GOT3 (cell line): ENCODE data around the gene PTPN7.
"Not testable (repeated sequence)": the region's sequence is repeated elsewhere in the genome, so short reads cannot be mapped to it uniquely, and the experiment has no call there.

ENCODE experiments used
- DNase-seq: peaks from one replicate; lab custom pipeline; 2025; ENCODE audit warnings: mixed read lengths; lab: John Stamatoyannopoulos, UW

Gene PTPN7

DNA sequence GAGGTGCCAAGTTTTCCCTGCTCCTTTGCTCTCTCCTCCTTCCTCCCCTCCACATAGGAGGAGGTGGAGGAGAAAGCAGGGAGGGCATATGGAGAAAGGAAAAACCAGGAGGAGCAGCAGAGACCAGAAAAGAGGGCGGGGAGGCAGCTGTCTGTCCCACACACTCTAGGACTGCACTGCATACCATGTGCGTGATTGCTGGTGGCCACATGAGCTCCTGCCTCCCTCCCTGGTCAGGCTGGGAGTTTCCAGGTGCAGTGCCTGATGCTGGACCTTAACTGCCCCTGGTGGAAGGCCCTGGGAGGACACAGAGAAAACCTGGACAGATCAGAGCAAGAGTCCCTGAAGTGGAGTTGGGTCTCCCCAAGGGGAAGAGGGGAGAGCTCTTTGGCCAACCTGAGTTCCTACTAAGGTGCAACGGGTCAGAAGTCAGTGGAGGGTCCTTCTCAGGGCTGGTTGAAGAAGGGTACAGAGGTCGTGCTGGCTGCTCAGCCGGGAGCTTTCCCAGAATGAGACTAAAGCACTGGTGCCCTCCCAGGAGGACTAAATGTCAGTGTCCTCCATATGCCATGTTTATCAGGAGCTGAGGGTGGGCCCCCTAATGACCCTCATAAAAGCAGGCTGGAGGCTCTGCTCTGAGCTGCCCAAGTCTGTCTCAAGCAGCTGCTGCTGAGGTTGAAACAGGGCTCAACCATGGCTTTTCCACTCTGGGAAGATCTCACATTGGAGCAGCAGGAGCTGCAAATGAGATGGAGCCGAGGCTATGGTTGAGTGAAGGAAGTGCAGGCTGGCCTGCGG is 29.7 kb upstream of the PTPN7 start:
- no peak for DNase-seq

DNA sequence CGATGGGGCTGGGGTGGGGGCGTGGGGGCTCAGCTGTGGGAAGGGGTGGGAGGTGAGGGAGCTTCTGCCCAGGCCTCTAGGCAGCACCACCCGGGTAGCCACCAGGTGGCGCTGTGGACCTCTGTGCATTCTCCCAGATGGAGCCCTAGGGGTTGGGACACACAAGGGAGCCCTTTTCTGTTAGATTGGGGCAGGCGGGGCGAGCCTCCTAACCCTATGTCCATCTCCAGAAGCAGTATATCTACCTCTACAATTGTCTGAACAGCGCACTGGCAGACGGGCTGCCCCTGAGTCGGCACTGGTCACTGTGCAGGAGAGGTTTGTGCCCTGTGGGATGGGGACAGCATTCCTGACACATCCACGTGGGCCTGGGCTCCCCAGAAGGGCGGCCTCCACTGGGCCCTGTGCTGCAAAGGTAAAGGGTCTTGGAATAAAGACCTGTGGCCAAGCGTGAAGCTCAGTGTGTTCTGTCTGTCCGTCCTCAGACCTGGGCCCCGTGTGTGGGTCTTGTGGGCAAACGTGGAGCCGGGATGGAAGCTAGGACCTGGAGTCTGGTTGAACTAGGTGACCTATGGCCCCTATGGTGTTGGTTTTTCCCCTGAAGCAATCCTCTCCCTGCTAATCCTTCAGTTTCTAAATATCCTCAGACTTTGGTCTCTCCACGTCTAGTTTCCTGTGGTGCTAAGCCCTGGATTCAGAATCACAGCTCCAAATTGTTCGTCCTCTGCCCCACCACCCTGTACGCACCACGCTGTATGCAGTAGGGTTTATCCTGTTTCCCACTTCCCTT is 28.8 kb upstream of the PTPN7 start:
- peak; percentile 25 for DNase-seq

DNA sequence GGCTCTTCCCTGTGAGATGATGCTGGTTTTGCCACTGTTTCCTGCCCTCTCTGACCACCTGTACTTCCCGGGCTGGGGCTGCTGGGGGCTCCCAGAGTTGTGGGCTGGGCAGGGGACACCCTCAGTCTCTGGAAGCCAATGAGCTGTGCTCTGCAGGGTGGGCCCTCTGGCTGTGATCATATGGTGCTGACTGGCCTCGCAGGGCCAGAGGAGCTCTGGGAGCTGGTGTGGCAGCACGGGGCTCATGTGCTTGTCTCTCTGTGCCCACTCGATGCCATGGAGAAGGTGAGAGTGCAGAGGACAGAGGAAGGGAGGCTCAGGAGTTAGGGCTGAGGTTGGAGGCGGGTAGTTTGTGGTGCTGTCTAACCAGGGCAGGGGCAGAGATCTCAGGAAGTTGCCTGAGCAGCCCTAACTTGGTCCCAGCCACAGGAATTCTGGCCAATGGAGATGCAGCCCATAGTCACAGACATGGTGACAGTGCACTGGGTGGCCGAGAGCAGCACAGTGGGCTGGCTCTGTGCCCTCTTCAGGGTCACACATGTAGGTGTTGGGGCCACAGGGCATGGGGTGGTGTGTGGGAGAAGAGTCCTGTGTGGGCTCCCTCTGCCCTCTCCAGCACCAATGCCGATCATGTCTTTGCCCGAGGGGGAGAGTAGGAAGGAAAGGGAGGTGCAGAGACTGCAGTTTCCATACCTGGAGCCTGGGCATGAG is 27.4 kb upstream of the PTPN7 start:
- no peak for DNase-seq

DNA sequence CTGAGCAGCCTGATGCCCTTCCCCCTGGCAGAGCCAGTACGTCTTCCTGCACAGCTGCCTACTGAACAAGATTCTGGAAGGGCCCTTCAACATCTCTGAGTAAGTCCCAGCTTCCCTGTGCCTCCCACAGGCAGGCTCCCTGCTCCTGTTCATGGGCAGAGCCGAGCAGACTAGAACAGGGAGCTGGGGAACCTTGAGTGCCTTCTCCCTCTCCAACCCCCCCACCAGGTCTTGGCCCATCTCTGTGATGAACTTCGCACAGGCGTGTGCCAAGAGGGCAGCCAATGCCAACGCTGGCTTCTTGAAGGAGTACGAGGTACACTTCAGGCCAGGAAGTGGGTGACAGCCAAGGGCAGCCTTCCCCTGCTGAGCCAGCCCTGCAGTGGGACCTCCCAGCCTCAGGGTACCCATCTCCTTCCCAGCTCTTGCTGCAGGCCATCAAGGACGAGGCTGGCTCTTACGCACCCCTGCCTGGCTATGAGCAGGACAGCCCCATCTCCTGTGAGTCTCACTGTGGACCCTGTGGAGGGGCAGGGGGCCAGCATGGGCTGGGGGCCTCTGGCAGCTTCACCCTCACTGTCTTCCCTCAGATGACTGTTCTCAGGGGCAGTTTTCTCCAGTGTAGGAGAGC is 26.8 kb upstream of the PTPN7 start:
- DNase-seq, result no peak

DNA sequence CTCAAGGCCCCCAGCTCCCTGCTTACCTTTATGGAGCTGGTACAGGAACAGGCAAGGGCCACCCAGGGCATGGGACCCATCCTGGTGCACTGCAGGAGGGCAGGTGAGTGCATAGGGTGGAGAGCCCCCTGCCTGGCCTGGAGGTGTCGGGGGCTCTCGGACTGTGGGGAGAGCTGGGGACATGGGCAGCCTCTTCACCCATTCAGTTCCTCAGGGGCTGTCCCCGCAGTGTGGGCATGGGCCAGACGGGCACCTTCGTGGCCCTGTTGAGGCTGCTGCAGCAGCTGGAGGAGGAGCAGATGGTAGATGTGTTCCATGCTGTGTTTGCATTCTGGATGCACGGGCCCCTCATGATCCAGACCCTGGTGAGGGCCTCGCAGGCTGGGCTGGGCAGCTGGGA is 25.9 kb upstream of the PTPN7 start:
- DNase-seq, result no peak

DNA sequence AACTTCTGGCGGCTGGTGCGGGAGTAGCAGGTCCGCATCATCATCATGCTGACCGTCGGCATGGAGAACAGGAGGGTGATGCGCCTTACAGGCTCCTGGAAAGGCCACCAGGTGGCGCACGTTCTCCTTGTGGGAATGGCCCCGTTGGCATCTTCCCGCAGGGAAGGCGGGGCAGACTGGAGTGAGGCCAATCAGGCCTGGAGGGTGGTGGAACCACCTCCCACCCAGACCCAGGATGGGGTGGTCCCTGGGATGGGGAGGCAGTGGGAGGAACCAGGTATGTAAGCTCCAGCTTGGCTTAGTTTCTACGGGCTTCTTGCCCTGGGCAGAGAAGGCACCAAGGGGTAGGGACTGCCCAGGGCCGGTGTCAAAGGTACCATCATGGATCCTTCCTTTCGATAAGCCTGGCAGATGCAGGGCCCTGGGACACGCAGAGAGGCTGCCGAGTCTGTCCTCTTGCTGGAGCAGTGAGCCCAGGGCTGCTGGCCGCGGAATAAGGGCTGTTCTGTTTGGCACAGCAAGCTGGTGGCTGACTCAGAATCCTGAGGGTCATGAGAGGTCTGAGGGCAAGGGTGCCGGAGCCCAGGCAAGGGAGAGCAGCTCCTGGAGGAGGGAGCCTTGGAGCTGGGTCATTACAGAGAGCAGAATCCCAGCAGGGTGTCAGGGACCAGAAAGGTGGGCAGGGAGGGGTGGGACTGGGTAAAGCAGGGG is 24.5 kb upstream of the PTPN7 start:
- peak; percentile 64 for DNase-seq

DNA sequence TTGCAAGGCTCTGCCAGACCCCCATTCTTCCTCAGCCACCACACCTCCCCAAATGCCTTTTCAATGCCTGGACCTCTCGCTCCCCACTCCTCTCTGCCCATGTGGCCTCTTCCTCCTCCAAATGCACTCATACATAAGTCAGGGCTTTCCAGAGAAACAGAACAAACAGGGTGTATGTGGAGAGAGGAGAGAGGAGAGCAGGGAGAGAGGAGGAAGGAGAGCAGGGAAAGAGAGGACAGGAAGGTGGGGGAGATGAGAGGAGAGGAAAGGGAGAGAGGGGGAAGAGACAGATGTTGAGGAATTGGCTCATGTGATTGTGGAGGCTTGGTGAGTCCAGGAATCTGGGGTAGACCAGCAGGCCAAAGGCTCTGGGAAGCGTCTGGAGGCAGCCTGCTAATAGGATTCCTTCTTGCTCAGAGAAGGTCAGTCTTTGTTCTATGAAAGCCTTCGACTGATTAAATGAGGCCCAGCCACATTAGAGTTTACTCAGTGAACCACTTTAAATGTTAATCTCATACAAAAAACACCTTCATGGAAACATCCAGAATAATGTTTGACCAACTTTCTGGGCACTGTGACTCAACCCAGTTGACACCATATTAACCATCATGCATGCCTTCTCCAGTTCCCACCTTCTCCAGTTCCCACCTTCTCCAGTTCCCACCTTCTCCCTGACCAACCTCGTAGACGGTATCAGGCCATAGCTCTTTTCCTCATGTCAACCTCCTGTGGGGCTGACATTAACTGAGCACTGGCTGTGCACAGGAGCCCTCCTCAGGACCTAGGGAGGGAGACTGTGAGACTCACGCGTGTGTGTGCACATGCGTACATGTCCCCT is 21.9 kb upstream of the PTPN7 start:
- no peak for DNase-seq

DNA sequence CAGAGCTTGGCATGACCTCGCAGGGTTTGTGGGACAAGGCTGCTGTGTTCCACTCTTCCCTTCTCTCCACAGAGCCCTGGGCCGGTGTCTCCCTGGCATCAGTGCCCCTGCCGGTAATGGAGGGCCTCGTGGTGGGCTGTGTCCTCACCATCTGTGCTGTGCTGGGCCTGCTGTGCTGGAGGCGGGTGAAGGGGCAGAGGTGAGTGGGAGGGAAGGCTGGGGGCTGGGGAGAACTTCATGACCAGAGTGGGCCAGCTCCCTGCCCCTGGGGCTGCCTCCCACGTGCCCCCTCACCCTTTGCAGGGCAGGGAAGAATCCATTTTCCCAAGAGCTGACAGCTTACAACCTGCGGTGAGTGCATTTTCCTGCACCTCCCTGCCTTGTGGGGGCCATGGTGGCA is 21.2 kb upstream of the PTPN7 start:
- DNase-seq, result no peak

DNA sequence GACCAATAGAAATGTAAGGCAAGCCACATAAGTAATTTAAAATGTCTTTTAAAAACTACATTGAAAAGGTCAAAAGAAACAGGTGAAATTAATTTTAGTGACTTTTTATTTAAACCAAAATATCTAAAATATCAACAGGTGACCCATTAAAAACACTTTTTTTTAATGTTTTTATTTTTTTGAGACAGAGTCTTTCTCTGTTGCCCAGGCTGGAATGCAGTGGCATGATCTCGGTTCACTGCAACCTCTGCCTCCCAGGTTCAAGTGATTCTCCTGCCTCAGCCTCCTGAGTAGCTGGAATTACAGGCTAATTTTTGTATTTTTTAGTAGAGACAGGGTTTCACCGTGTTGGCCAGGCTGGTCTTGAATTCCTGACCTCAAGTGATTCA is 20.3 kb upstream of the PTPN7 start:
- not testable (repeated sequence) for DNase-seq

DNA sequence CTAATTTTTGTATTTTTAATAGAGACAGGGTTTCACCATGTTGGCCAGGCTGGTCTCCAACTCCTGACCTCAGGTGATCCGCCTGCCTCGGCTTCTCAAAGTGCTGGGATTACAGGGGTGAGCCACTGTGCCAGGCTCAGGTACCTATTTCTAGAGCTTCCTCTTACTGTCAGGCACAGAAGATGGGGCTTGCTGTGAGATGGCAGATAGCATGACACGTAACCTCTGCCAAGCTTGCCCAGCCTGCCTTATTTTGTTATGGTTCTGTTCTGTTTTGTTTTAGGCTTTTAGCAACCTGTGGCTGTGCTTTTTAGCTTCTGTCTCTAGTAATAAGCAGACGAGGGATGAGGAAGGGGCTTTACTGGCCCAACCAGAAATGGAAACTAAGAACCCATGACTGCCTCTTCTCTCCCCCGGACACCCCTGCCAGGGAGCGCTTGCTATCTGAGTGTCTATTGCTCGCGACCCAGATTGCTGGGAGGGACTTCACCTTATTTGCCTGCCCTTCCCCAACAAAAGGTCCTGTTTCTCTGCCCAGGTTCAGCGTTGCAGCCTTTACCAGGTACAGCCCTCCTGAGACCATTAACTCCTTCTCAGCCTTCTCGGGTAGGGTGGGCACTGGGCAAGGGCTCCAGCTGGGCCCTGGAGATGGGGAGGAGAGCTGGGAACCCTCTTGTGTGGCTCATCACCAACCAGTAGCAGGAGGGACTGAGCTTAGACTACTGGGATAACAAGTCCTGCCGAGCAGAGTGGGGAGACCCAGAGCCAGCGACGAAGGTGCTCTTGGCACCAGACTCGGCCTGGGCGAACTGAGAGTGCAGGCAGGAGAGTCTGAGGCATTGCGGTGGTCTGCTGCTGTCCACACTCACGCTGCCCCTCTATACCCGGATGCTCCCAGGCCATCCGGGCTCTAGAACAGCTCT is 19.7 kb upstream of the PTPN7 start:
- no peak for DNase-seq

DNA sequence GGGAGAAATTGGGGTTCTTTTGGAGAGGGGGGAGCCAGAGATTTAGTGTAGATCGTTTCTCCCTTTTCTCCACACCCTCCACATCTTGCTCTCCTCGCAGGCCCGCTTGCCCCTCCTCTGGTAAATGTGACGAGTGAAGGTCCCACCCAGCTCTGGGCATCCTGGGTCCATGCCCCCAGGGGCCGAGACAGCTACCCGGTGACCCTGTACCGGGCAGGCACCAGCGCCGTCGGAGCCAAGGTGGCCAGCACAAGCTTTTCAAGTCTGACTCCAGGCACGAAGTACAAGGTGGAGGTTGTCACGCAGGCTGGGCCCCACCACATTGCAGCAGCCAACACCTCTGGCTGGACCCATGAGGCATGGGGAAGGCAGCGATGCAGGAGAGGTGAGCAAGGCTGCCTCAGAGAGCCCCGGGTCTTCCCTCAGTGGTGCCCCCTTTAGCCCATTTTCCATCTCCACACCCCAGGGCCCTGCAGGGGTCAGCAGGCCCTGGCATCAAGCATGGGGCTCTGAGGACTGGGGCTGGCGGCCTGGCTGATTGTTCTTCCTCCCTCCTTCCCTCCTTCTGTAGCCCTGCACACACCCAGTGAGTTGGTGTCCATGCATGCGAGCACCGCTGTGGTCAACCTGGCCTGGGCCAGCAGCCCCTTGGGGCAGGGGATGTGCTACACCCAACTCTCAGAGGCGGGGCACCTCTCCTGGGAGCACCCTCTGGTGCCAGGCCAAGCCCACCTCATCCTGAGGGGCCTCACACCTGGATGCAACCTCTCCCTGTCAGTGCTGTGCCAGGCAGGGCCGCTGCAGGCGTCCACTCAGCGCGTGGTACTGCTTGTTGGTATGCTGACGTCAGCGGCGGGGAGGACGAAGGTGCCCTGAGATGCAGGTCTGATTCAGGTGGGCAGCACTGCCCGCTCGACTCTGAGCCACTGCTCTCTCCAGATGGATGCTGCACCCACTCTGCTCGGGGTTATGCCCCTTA is 16.8 kb upstream of the PTPN7 start:
- DNase-seq, result no peak

DNA sequence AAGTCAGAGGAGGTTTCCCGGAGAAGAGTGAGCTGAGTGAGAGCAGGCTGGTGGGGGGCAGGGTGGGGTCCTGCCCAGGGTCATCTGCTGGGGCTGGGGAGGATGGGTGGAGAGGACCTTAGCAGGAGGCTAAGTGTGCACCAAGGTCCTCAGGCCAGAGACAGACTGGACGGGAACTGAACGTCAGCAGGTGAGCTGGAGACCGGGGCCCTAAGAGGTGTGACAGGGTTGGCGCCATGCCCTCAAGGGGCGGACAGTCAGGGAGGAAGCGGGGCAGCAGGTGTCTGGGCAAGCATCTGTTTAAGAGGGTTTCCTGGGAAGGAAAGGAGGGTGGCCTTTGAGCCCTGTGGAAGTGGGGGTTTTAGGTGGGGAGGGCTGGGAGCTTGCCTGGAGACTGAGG is 13.6 kb upstream of the PTPN7 start:
- DNase-seq, result no peak

DNA sequence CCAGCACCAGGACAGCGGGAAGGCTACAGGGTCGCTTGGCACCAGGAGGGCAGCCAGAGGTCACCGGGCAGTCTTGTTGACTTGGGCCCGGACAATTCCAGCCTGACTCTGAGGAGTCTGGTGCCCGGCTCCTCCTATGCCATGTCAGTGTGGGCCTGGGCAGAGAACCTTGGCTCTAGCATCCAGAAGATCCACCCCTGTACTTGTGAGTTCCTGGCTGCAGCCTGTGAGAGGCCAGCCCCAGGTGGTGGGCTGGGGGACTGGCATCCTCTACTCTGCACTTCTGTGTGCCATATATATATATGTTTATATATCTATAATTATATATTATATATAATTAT is 11.6 kb upstream of the PTPN7 start:
- no peak for DNase-seq

DNA sequence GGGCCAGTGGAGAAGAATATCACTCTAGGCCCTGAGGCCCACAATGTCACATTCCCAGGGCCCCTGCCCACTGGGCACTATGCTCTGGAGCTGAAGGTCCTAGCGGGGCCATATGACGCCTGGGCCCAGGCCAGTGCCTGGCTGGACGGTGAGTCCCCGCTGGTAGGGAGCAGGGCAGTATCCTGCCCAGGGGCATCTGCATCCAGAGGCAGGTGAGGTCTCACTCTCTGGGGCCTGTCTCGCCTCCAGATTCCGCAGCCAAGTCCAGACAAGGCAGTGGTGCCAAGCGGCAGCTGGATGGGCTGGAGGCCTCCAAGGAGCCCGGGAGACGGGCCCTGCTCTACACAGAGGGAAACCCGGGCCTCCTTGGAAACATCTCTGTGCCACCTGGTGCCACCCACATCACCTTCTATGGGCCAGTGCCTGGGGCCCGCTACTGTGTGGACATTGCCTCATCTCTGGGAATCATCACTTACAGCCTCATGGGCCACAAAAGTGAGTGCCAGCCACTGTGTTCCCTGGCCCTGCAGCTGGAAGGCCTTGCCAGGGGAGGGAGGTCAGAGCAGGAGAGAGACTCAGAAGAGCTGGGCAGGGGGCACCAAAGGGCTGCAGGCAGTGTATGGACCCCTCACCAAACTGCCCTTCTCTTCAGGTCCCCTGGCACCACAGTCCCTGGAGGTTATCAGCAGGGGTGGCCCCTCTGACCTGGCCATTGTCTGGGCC is 11.1 kb upstream of the PTPN7 start:
- no peak for DNase-seq

DNA sequence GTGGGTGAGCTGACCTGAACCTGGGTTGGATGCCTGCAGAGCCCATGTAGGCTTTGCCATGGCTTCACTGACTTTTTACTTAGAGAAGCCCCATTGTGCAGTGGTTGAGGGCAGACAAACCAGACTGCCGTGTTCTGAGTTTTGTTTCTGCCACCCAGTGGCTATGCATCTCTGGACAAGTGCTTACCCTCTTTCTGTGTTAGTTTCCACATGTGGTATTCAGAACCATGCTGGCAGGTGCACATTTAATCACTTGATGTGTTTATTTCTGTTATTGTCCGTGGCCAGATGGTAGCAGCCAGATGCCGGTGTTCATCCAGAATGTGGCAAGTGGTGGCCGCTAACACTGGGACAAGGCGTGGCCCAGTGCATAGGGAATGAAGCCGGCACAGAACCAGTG is 10.3 kb upstream of the PTPN7 start:
- no peak for DNase-seq

DNA sequence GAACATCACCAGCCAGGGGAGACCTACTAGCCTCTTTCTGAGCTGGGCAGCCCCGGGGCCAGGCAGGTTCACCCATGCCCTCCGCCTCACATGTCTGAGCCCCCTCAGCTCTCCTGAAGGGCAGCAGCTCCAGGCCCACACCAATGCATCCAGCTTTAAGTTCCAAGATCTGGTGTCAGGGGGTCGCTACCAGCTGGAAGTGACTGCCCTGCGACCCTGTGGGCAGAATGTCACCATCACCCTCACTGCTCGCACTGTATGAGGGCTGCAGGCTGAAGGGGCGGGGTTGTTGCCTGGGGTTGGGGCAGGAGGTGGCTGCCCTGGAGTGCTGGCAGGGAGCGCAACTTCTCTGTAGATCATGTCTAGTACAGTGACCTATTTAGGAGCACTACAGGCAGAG is 8.5 kb upstream of the PTPN7 start:
- DNase-seq, result no peak

DNA sequence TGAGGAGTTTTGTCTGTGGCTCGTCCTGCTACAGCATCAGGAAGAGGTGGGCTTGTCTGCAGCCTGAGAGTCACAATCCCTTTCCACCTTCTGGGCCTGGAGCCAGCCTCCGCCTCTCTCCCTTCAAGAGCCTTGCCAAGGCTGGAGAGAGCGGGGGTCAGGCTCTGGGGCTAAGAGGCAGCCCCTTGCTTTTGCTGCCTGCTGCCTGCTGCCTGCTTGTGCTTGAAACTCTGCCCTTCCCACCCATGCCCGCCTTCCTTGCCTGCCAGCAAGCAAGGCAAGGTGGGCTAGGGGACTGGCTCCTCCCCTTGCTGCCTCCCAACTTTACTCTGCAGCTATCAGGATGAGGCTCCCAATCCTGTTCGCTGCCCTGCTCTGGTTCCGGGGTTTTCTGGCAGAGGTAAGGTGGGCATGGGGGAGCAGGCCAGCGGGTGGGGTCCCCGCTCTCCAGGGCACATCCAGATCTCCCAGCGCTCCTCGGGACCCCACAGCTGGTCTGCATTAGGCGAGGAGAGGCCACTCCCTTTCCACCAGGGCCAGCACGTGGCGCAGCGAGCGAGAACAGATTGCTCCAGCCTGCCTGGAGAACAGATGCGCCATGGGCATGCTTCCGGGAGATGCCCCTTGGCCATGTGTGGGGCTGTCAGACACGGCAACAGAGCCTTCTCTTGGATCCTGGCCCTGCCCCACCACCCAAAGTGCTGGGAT is 7.5 kb upstream of the PTPN7 start:
- DNase-seq, result no peak
